GM12878 (cell line): ENCODE results near the gene TBCK. TPM values are rescaled to one million over a fixed set of nuclear protein-coding genes. Genes with fewer than 3 reads are reported as not detected.

Source experiments
- BACH1 ChIP-seq: fragments of 450-650 bp; IDR thresholded peaks from 2 replicates; pipeline ENCODE4 v1.6.1; 2017; ENCODE audit warnings: mild to moderate bottlenecking, borderline replicate concordance
- CBX5 ChIP-seq: sonication (generic); IDR thresholded peaks from 2 replicates; pipeline ENCODE4 v1.6.1; 2016; ENCODE audit warnings: low read depth, moderate library complexity, mild to moderate bottlenecking, inconsistent platforms
- MYC ChIP-seq: IDR thresholded peaks from 2 replicates; pipeline ENCODE4 v1.6.1; 2011; ENCODE audit warnings: mild to moderate bottlenecking, low read length, moderate library complexity, inconsistent platforms; ENCODE audit not compliant: insufficient read depth, insufficient replicate concordance, insufficient read length, severe bottlenecking
- NFYB ChIP-seq: IDR thresholded peaks from 2 replicates; pipeline ENCODE4 v1.6.1; 2011; ENCODE audit warnings: low read depth, mild to moderate bottlenecking, low read length, improper control_type of control experiment, moderate library complexity; ENCODE audit not compliant: insufficient read depth
- PAX5 ChIP-seq: IDR thresholded peaks from 2 replicates; pipeline ENCODE4 v1.6.1; 2011; ENCODE audit warnings: low read depth, low read length, borderline replicate concordance
- PML ChIP-seq: IDR thresholded peaks from 2 replicates; pipeline ENCODE4 v1.6.1; 2012; ENCODE audit warnings: low read length, inconsistent platforms
- POLR2AphosphoS5 ChIP-seq: IDR thresholded peaks from 2 replicates; pipeline ENCODE4 v1.6.1; 2011; ENCODE audit warnings: mild to moderate bottlenecking, low read length, inconsistent platforms
- RB1 ChIP-seq: fragments of 450-650 bp; formaldehyde crosslinking; IDR thresholded peaks from 2 replicates; pipeline ENCODE4 v1.6.1; 2017; ENCODE audit warnings: mild to moderate bottlenecking, borderline replicate concordance
- RBBP5 ChIP-seq: fragments of 200-600 bp; sonication (generic); conservative IDR thresholded peaks from 2 replicates; pipeline ENCODE4 v1.6.1; 2016
- SIX5 ChIP-seq: IDR thresholded peaks from 2 replicates; pipeline ENCODE4 v1.6.1; 2011; ENCODE audit warnings: mild to moderate bottlenecking, low read depth, low read length, moderate library complexity; ENCODE audit not compliant: severe bottlenecking
- SP1 ChIP-seq: IDR thresholded peaks from one replicate; pipeline ENCODE4 v1.6.1; 2011; ENCODE audit warnings: low read depth, low read length
- SREBF1 ChIP-seq: IDR thresholded peaks from 2 replicates; pipeline ENCODE4 v1.6.1; 2012; ENCODE audit warnings: mild to moderate bottlenecking, low read length
- STAT3 ChIP-seq: IDR thresholded peaks from 2 replicates; pipeline ENCODE4 v1.6.1; 2011; ENCODE audit warnings: low read depth, low read length, improper control_type of control experiment
- SUPT20H ChIP-seq: IDR thresholded peaks from 2 replicates; pipeline ENCODE4 v1.6.1; 2011; ENCODE audit warnings: low read depth, mild to moderate bottlenecking, low read length, moderate library complexity, borderline replicate concordance; ENCODE audit not compliant: control insufficient read depth
- WRNIP1 ChIP-seq: IDR thresholded peaks from 2 replicates; pipeline ENCODE4 v1.6.1; 2011; ENCODE audit warnings: low read depth, low read length, improper control_type of control experiment, borderline replicate concordance
- ZNF207 ChIP-seq: fragments of 450-650 bp; IDR thresholded peaks from 2 replicates; pipeline ENCODE4 v1.6.1; 2014; ENCODE audit warnings: antibody characterized with exemption, mild to moderate bottlenecking, borderline replicate concordance
- polyA plus RNA-seq, 11 experiments: library from polyadenylated mRNA; depleted of rRNA in 4 of 11; unstranded in 6 of 11; stranded (reverse) in 5 of 11; fragments of >200 nt; fragmentation: Nextera tagmentation in 4 of 11; fragmentation: Illumina TruSeq in 1 of 11; extraction: Ambion mirVana in 4 of 11; extraction: Trizol in 1 of 11; gene quantifications; 1 replicate in 1 of 11; 2 replicates in 10 of 11; pipeline versions ENCODE4 v1.2.1 to v1.2.3, GENCODE V29; 2011 to 2016; ENCODE audit warnings: inconsistent platforms in 2 of 11, missing spikeins in 2 of 11, low read depth in 1 of 11
- total RNA-seq, 4 experiments: library from RNA; depleted of rRNA in 3 of 4; stranded (reverse); fragments of >200 nt in 3 of 4; fragmentation: Illumina TruSeq in 1 of 4; extraction: Trizol in 1 of 4; gene quantifications; 2 replicates each; pipeline versions ENCODE4 v1.2.1 to v1.2.3, GENCODE V29; 2013 to 2021
- TF ChIP-seq, protein P1 (sequence below): IDR thresholded peaks from 2 replicates; pipeline ENCODE4 v1.6.1; 2011; ENCODE audit warnings: low read depth, low read length, improper control_type of control experiment, borderline replicate concordance
- TF ChIP-seq, protein P2 (sequence below): fragments of 450-650 bp; IDR thresholded peaks from 2 replicates; pipeline ENCODE4 v1.6.1; 2017; ENCODE audit warnings: mild to moderate bottlenecking
- TF ChIP-seq, protein P3 (sequence below): IDR thresholded peaks from 2 replicates; pipeline ENCODE4 v1.6.1; 2012; ENCODE audit warnings: low read depth, low read length, improper control_type of control experiment
- TF ChIP-seq, protein P4 (sequence below): fragments of 450-650 bp; IDR thresholded peaks from 2 replicates; pipeline ENCODE4 v1.6.1; 2017; ENCODE audit warnings: borderline replicate concordance
- TF ChIP-seq, protein P5 (sequence below): fragments of 450-650 bp; formaldehyde crosslinking; IDR thresholded peaks from 2 replicates; pipeline ENCODE4 v1.5.0; 2022; ENCODE audit warnings: mild to moderate bottlenecking, missing genetic modification characterization

The TBCK gene
- total and polyA plus RNA-seq, 10 of the 15 experiments (the other 5 are each of a cell fraction or from before 2014, with no cell fraction given): 4.1 to 30.3 (median 20.2) TPM

DNA sequence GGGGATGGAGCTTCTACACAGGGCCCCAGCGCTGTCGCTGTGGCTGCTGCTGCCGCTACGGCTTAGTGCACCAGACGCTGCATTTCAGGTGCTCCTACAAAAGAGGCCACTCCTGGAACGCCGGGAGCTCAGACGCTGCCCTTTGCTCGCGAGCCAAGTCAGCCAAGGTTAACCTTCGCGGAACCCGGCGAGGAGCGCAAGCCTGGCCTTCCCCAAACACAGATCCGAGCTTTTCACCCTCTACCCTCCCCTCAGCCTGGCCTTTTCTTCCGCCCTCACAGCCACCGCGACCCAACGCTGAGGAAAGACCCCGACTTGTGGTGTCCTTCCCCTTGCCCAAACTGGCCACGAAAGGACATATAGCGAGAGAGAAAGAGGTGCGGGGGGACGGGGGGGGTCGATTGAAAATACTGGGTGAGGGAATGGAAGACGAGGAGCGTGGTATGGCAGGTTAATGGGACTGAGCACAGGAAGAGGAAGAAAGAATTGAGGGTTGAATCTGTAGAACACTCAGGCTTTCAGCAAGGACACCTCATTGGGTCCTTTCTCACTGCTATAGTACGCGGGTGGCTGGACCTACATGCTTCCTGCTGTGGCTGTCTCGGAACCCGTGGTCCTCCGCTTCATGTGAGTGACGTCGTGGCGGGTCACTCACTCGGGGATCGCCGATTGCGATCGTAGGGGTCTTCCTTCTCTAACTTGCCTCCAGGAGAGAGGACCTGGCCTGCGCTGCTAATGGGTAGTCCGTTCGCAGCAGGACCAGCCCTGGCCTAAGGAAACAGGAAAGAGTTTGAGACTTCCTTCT is at the start of gene TBCK, which contains the start of gene AIMP1 (continued):
- TF ChIP-seq MYC (peak; percentile 96), CBX5 (0 out of 2 replicates have a peak, but pooled peaks have one; percentile 20), SREBF1 (0 out of 2 replicates have a peak, but pooled peaks have one; percentile 10), ZNF207 (peak; percentile 98), WRNIP1 (peak; percentile 35; the same call in 1 of the 2 replicates), SP1 (no peak), NFYB (no peak), PML (peak; percentile 90), POLR2AphosphoS5 (peak; percentile 95), RB1 (no peak; the same call in 1 of the 2 replicates), PAX5 (peak; percentile 13; the same call in 1 of the 2 replicates), SUPT20H (no peak), RBBP5 (no peak), STAT3 (no peak), SIX5 (peak; percentile 40), BACH1 (peak; percentile 57)
- TF ChIP-seq, protein P1, sequence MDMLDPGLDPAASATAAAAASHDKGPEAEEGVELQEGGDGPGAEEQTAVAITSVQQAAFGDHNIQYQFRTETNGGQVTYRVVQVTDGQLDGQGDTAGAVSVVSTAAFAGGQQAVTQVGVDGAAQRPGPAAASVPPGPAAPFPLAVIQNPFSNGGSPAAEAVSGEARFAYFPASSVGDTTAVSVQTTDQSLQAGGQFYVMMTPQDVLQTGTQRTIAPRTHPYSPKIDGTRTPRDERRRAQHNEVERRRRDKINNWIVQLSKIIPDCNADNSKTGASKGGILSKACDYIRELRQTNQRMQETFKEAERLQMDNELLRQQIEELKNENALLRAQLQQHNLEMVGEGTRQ: no peak; the same call in 1 of the 2 replicates
- TF ChIP-seq, protein P2, sequence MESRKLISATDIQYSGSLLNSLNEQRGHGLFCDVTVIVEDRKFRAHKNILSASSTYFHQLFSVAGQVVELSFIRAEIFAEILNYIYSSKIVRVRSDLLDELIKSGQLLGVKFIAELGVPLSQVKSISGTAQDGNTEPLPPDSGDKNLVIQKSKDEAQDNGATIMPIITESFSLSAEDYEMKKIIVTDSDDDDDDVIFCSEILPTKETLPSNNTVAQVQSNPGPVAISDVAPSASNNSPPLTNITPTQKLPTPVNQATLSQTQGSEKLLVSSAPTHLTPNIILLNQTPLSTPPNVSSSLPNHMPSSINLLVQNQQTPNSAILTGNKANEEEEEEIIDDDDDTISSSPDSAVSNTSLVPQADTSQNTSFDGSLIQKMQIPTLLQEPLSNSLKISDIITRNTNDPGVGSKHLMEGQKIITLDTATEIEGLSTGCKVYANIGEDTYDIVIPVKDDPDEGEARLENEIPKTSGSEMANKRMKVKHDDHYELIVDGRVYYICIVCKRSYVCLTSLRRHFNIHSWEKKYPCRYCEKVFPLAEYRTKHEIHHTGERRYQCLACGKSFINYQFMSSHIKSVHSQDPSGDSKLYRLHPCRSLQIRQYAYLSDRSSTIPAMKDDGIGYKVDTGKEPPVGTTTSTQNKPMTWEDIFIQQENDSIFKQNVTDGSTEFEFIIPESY: peak; percentile 98
- TF ChIP-seq, protein P3, sequence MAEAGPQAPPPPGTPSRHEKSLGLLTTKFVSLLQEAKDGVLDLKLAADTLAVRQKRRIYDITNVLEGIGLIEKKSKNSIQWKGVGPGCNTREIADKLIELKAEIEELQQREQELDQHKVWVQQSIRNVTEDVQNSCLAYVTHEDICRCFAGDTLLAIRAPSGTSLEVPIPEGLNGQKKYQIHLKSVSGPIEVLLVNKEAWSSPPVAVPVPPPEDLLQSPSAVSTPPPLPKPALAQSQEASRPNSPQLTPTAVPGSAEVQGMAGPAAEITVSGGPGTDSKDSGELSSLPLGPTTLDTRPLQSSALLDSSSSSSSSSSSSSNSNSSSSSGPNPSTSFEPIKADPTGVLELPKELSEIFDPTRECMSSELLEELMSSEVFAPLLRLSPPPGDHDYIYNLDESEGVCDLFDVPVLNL: no peak
- TF ChIP-seq, protein P4, sequence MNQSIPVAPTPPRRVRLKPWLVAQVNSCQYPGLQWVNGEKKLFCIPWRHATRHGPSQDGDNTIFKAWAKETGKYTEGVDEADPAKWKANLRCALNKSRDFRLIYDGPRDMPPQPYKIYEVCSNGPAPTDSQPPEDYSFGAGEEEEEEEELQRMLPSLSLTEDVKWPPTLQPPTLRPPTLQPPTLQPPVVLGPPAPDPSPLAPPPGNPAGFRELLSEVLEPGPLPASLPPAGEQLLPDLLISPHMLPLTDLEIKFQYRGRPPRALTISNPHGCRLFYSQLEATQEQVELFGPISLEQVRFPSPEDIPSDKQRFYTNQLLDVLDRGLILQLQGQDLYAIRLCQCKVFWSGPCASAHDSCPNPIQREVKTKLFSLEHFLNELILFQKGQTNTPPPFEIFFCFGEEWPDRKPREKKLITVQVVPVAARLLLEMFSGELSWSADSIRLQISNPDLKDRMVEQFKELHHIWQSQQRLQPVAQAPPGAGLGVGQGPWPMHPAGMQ: peak; percentile 100
- TF ChIP-seq, protein P5, sequence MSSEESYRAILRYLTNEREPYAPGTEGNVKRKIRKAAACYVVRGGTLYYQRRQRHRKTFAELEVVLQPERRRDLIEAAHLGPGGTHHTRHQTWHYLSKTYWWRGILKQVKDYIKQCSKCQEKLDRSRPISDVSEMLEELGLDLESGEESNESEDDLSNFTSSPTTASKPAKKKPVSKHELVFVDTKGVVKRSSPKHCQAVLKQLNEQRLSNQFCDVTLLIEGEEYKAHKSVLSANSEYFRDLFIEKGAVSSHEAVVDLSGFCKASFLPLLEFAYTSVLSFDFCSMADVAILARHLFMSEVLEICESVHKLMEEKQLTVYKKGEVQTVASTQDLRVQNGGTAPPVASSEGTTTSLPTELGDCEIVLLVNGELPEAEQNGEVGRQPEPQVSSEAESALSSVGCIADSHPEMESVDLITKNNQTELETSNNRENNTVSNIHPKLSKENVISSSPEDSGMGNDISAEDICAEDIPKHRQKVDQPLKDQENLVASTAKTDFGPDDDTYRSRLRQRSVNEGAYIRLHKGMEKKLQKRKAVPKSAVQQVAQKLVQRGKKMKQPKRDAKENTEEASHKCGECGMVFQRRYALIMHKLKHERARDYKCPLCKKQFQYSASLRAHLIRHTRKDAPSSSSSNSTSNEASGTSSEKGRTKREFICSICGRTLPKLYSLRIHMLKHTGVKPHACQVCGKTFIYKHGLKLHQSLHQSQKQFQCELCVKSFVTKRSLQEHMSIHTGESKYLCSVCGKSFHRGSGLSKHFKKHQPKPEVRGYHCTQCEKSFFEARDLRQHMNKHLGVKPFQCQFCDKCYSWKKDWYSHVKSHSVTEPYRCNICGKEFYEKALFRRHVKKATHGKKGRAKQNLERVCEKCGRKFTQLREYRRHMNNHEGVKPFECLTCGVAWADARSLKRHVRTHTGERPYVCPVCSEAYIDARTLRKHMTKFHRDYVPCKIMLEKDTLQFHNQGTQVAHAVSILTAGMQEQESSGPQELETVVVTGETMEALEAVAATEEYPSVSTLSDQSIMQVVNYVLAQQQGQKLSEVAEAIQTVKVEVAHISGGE (CRISPR knock-in tag): no peak
